Astrocyte (in vitro differentiated cells and primary cell): Measurements from ENCODE around the gene FOLR2. TPM values are rescaled to one million over a fixed set of nuclear protein-coding genes. Genes with fewer than 3 reads are reported as not detected.

Source experiments
- DNase-seq: peaks from one replicate; pipeline ENCODE4 v3.0.0-alpha.2; 2010; ENCODE audit warnings: low read depth
- FAIRE-seq: peaks from 2 replicates; lab custom pipeline; 2011; peaks lifted over from hg19 to GRCh38; lab: Jason Lieb, UNC
- H2AFZ ChIP-seq: 2 replicates; pipeline ENCODE4 v1.6.0; 2012; ENCODE audit warnings: low read depth, low read length, inconsistent platforms
- H3K27ac ChIP-seq: 2 replicates; pipeline ENCODE4 v1.5.1; 2011; ENCODE audit warnings: low read depth, low read length, inconsistent platforms
- H3K27me3 ChIP-seq: 2 replicates; pipeline ENCODE4 v1.6.0; 2011; ENCODE audit warnings: low read length, inconsistent platforms; ENCODE audit not compliant: insufficient read depth
- H3K36me3 ChIP-seq: 2 replicates; pipeline ENCODE4 v1.5.1; 2011; ENCODE audit warnings: low read length, inconsistent platforms; ENCODE audit not compliant: insufficient read depth
- H3K4me1 ChIP-seq: 2 replicates; pipeline ENCODE4 v1.5.1; 2011; ENCODE audit warnings: low read length, inconsistent platforms; ENCODE audit not compliant: insufficient read depth
- H3K4me2 ChIP-seq: 2 replicates; pipeline ENCODE4 v1.6.0; 2012; ENCODE audit warnings: low read length, inconsistent platforms
- H3K4me3 ChIP-seq: 2 replicates; pipeline ENCODE4 v1.5.1; 2011; ENCODE audit warnings: low read depth, mild to moderate bottlenecking, low read length, inconsistent platforms; ENCODE audit not compliant: insufficient read depth
- H3K79me2 ChIP-seq: 2 replicates; pipeline ENCODE4 v1.6.0; 2012; ENCODE audit warnings: mild to moderate bottlenecking, low read length, inconsistent platforms; ENCODE audit not compliant: insufficient read depth
- H3K9ac ChIP-seq: 2 replicates; pipeline ENCODE4 v1.6.0; 2012; ENCODE audit warnings: mild to moderate bottlenecking, low read length, inconsistent platforms
- H3K9me3 ChIP-seq: 2 replicates; pipeline ENCODE4 v1.5.1; 2012; ENCODE audit warnings: low read depth, mild to moderate bottlenecking, low read length, inconsistent platforms; ENCODE audit not compliant: insufficient read depth
- H4K20me1 ChIP-seq: 2 replicates; pipeline ENCODE4 v1.6.0; 2012; ENCODE audit warnings: low read length, inconsistent platforms; ENCODE audit not compliant: insufficient read depth
- H3K27ac Mint-ChIP-seq: one replicate; pipeline ENCODE4 v1.8.0; 2021; ENCODE audit warnings: mild to moderate bottlenecking, mixed read lengths; ENCODE audit not compliant: unreplicated experiment
- H3K27me3 Mint-ChIP-seq: one replicate; pipeline ENCODE4 v1.8.0; 2021; ENCODE audit warnings: low read depth, mixed read lengths; ENCODE audit not compliant: unreplicated experiment
- H3K36me3 Mint-ChIP-seq: one replicate; pipeline ENCODE4 v1.8.0; 2021; ENCODE audit warnings: low read depth, mixed read lengths; ENCODE audit not compliant: unreplicated experiment
- H3K4me1 Mint-ChIP-seq: one replicate; pipeline ENCODE4 v1.8.0; 2021; ENCODE audit warnings: low read depth, mixed read lengths; ENCODE audit not compliant: unreplicated experiment
- H3K4me3 Mint-ChIP-seq: one replicate; pipeline ENCODE4 v1.8.0; 2021; ENCODE audit warnings: mild to moderate bottlenecking, moderate library complexity, mixed read lengths; ENCODE audit not compliant: unreplicated experiment
- H3K9me3 Mint-ChIP-seq: one replicate; pipeline ENCODE4 v1.8.0; 2021; ENCODE audit warnings: mild to moderate bottlenecking, mixed read lengths; ENCODE audit not compliant: unreplicated experiment
- CTCF ChIP-seq: IDR thresholded peaks from 2 replicates; pipeline ENCODE4 v1.5.1; 2011; ENCODE audit warnings: low read depth, mild to moderate bottlenecking, inconsistent platforms, low read length, moderate library complexity; ENCODE audit not compliant: insufficient read depth
- EZH2 ChIP-seq: IDR thresholded peaks from 2 replicates; pipeline ENCODE4 v1.6.1; 2012; ENCODE audit warnings: mild to moderate bottlenecking, low read length, inconsistent platforms; ENCODE audit not compliant: insufficient read depth
- total RNA-seq: library from RNA; stranded (reverse); gene quantifications from 2 replicates; pipeline ENCODE4 v1.2.1, GENCODE V29; 2021

Gene FOLR2
- total RNA-seq, 1 donor from 2014 or later: not detected

- no peak for FAIRE-seq
- no peak for TF ChIP-seq CTCF
- no peak for TF ChIP-seq EZH2
- Histone ChIP-seq H3K4me1 (peaks cover 24% of the 10 kb centered on the region), H4K20me1 (peaks cover 31% of the 10 kb centered on the region), H3K36me3 (no peaks in the 10 kb centered on the region), H2AFZ (peak overlapping the region; percentile 74), H3K4me2 (peak overlapping the region; percentile 98), H3K9me3 (no peaks in the 10 kb centered on the region), H3K27ac (peak overlapping the region; percentile 77), H3K4me3 (peak overlapping the region; percentile 88), H3K79me2 (peaks cover 42% of the 10 kb centered on the region), H3K27me3 (peaks cover 6% of the 10 kb centered on the region), H3K9ac (peak overlapping the region; percentile 90)
- Mint-ChIP-seq H3K9me3 (no peaks in the 10 kb centered on the region), H3K36me3 (no peaks in the 10 kb centered on the region), H3K27ac (peak overlapping the region; percentile 75), H3K4me1 (peaks cover 16% of the 10 kb centered on the region), H3K4me3 (peak overlapping the region; percentile 85), H3K27me3 (peaks cover 9% of the 10 kb centered on the region)
- DNase-seq: peak; percentile 80
Measured at GRCh38 chr11:72222907-72223614, 6.5 kb downstream of the FOLR2 start.

GRCh38 chr11:72223615-72224563, 7.3 kb downstream of the FOLR2 start:
- H3K27ac Mint-ChIP-seq: peak overlapping the region; percentile 88
- Histone ChIP-seq H3K27me3 (no peaks in the 10 kb centered on the region), H3K4me3 (peak overlapping the region; percentile 88), H3K27ac (peak overlapping the region; percentile 77), H3K4me2 (peak overlapping the region; percentile 98), H3K36me3 (no peaks in the 10 kb centered on the region), H3K4me1 (peaks cover 28% of the 10 kb centered on the region), H4K20me1 (peaks cover 39% of the 10 kb centered on the region), H3K9me3 (no peaks in the 10 kb centered on the region), H2AFZ (peak overlapping the region; percentile 74), H3K79me2 (peaks cover 50% of the 10 kb centered on the region), H3K9ac (peak overlapping the region; percentile 90)
- peaks cover 4% of the 10 kb centered on the region for H3K27me3 Mint-ChIP-seq
- no peaks in the 10 kb centered on the region for H3K9me3 Mint-ChIP-seq
- TF ChIP-seq CTCF (no peak), EZH2 (no peak)
- FAIRE-seq (no peak), DNase-seq (peak; percentile 60)
- peak overlapping the region; percentile 96 for H3K4me3 Mint-ChIP-seq
- no peaks in the 10 kb centered on the region for H3K36me3 Mint-ChIP-seq
- peaks cover 16% of the 10 kb centered on the region for H3K4me1 Mint-ChIP-seq
